Keratinocyte (primary cell): Measurements from ENCODE around the gene ABLIM1. TPM values are rescaled to one million over a fixed set of nuclear protein-coding genes. Genes with fewer than 3 reads are reported as not detected.

Experiments
- DNase-seq: peaks from one replicate; pipeline ENCODE4 v3.0.0-alpha.2; 2011; ENCODE audit warnings: low read depth, missing footprints, low spot score
- FAIRE-seq: peaks from 2 replicates; lab custom pipeline; 2011; peaks lifted over from hg19 to GRCh38; lab: Jason Lieb, UNC
- H2AFZ ChIP-seq: 2 replicates; pipeline ENCODE4 v1.6.0; 2012; ENCODE audit warnings: low read length, control low read depth, inconsistent platforms; ENCODE audit not compliant: control insufficient read depth
- H3K27ac ChIP-seq: 2 replicates; pipeline ENCODE4 v1.5.1; 2011; ENCODE audit warnings: low read length; ENCODE audit not compliant: control insufficient read depth, insufficient read depth
- H3K27me3 ChIP-seq: 3 replicates; pipeline ENCODE4 v1.6.0; 2011; ENCODE audit warnings: low read length; ENCODE audit not compliant: control insufficient read depth, insufficient read depth; ENCODE audit errors: extremely low read depth
- H3K36me3 ChIP-seq, 2 experiments: 2 replicates in 1 of 2; 3 replicates in 1 of 2; pipeline ENCODE4 v1.5.1; 2011; ENCODE audit warnings: low read length in 2 of 2, mild to moderate bottlenecking in 1 of 2; ENCODE audit not compliant: control insufficient read depth in 2 of 2, insufficient read depth in 2 of 2; ENCODE audit errors: extremely low read depth in 1 of 2
- H3K4me1 ChIP-seq: 3 replicates; pipeline ENCODE4 v1.5.1; 2011; ENCODE audit warnings: low read length; ENCODE audit not compliant: control insufficient read depth, insufficient read depth; ENCODE audit errors: extremely low read depth
- H3K4me2 ChIP-seq: 3 replicates; pipeline ENCODE4 v1.6.0; 2011; ENCODE audit warnings: low read depth, low read length; ENCODE audit not compliant: control insufficient read depth, insufficient read depth; ENCODE audit errors: extremely low read depth
- H3K4me3 ChIP-seq, 3 experiments: fragments of 200-600 bp in 1 of 3; sonication (generic) in 1 of 3; 2 replicates in 2 of 3; 3 replicates in 1 of 3; pipeline ENCODE4 v1.5.1; 2011 to 2016; ENCODE audit warnings: low read length in 3 of 3, mild to moderate bottlenecking in 3 of 3, control low read depth in 2 of 3, inconsistent platforms in 1 of 3, low read depth in 1 of 3, mixed read lengths in 1 of 3, mixed run types in 1 of 3, moderate library complexity in 1 of 3; ENCODE audit not compliant: control insufficient read depth in 2 of 3, insufficient read depth in 2 of 3; ENCODE audit errors: extremely low read depth in 1 of 3
- H3K79me2 ChIP-seq: 2 replicates; pipeline ENCODE4 v1.6.0; 2012; ENCODE audit warnings: low read length; ENCODE audit not compliant: control insufficient read depth, insufficient read depth
- H3K9ac ChIP-seq: 3 replicates; pipeline ENCODE4 v1.6.0; 2011; ENCODE audit warnings: low read length; ENCODE audit not compliant: control insufficient read depth, insufficient read depth; ENCODE audit errors: extremely low read depth
- H3K9me1 ChIP-seq: 3 replicates; pipeline ENCODE4 v1.6.0; 2011; ENCODE audit warnings: low read length; ENCODE audit not compliant: control insufficient read depth, insufficient read depth; ENCODE audit errors: extremely low read depth
- H3K9me3 ChIP-seq: 2 replicates; pipeline ENCODE4 v1.5.1; 2012; ENCODE audit warnings: low read depth, low read length; ENCODE audit not compliant: control insufficient read depth
- H4K20me1 ChIP-seq: 3 replicates; pipeline ENCODE4 v1.6.0; 2011; ENCODE audit warnings: low read length; ENCODE audit not compliant: control insufficient read depth, insufficient read depth; ENCODE audit errors: extremely low read depth
- CTCF ChIP-seq, 3 experiments: IDR thresholded peaks in 1 of 3; conservative IDR thresholded peaks in 1 of 3; optimal IDR thresholded peaks in 1 of 3; 2 replicates in 2 of 3; 3 replicates in 1 of 3; pipeline versions ENCODE3 to v1.5.1; 2011; ENCODE audit warnings: low read length in 3 of 3, mild to moderate bottlenecking in 3 of 3, moderate library complexity in 2 of 3, control low read depth in 1 of 3, inconsistent platforms in 1 of 3; ENCODE audit not compliant: insufficient read depth in 2 of 3; ENCODE audit errors: extremely low read depth in 1 of 3
- EZH2 ChIP-seq: IDR thresholded peaks from one replicate; pipeline ENCODE4 v1.6.1; 2012; ENCODE audit warnings: inconsistent platforms, mild to moderate bottlenecking, low read length, moderate library complexity
- dilution Hi-C: fragments of 300-500 bp; cut with MboI; formaldehyde crosslinking; loops from one replicate; pipeline ENCODE4 v1.7.0; 2020; ENCODE audit warnings: low sequenced_read_pairs; ENCODE audit not compliant: extremely low pct_ligation_motif_present
- polyA plus RNA-seq, 5 experiments: library from polyadenylated mRNA; depleted of rRNA in 3 of 5; stranded (reverse) in 3 of 5; stranded (forward) in 1 of 5; unstranded in 1 of 5; fragments of >200 nt; gene quantifications; 1 replicate in 1 of 5; 2 replicates in 3 of 5; 3 replicates in 1 of 5; pipeline versions ENCODE4 v1.2.1 to v1.2.3, GENCODE V29; 2011 to 2012; ENCODE audit warnings: missing spikeins in 2 of 5, low read depth in 1 of 5, low replicate concordance in 1 of 5

The ABLIM1 gene
- polyA plus RNA-seq, 1 donor (not counting 4 experiments of a cell fraction or from before 2014, with no cell fraction given) = 55.2 TPM

DNA sequence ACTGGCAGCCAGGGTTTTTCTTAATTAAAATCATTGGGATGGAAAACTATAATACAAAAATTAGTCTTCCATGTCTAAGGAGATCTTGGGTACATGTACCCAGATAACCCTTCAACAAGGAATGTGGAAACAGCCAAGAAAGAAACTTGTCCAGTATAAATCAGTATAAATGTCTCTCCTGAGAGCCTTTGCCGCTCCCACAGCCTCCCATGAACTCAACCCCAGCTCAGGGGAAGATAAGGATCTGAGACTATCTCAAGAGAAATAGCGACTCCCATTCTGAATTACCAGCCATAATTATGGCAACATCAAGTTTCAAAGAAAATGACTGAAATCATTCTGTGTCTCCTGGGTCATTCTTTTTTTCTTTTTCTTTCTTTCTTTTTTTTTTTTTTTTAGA, 221.1 kb downstream of the ABLIM1 start:
- FAIRE-seq (no peak), DNase-seq (no peak)
- Histone ChIP-seq H3K4me2 (no peak overlapping the region), H3K9ac (no peak overlapping the region), H3K9me1 (no peaks in the 10 kb centered on the region), H3K9me3 (no peaks in the 10 kb centered on the region), H4K20me1 (no peaks in the 10 kb centered on the region), H3K27me3 (no peaks in the 10 kb centered on the region), H3K4me1 (peaks cover 1% of the 10 kb centered on the region), H3K4me3 (no peak overlapping the region), H3K27ac (no peak overlapping the region), H3K36me3 (peaks cover 11 to 20% of the 10 kb centered on the region in 2 experiments), H2AFZ (no peak overlapping the region), H3K79me2 (no peaks in the 10 kb centered on the region)
- TF ChIP-seq CTCF (optimal IDR thresholded peaks at IDR 0.05 in 1 of 3, IDR thresholded peaks at IDR 0.05 in 1 of 3, conservative IDR thresholded peaks at IDR 0.05 in 1 of 3; ENCODE audit: extremely low read depth in 1 of 3, insufficient read depth in 2 of 3, low read length in 3 of 3) (no peak), EZH2 (no peak)
- dilution Hi-C loops = no loop called here

DNA sequence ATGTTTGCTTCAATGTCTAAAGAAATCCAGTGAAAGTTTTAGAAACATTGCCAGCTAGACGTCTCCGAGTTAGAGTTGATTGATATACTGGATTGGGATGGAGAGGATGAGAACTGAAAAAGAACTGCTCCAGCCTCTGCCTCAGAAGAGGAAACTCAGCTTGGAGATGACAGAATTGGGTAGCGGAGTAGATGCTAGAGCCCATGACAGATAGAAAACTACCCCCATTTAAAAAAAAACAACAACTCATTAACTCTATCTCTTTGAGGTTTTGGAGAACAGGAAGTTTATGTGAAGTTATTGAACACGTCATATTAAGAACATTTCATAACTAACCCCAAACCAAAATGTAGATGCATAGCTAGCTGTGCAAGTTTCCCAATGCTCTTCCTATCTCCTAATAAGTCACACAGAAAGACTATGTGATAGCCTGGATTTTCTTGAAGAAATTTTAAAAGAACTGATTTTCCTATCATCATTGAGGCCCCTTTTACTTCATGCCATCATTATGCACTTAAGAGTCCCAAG, 225.4 kb downstream of the ABLIM1 start:
- DNase-seq = no peak
- H3K4me2 ChIP-seq = no peak overlapping the region
- no peaks in the 10 kb centered on the region for H4K20me1 ChIP-seq
- FAIRE-seq = no peak
- no peak for TF ChIP-seq EZH2
- TF ChIP-seq CTCF (optimal IDR thresholded peaks at IDR 0.05 in 1 of 3, IDR thresholded peaks at IDR 0.05 in 1 of 3, conservative IDR thresholded peaks at IDR 0.05 in 1 of 3; ENCODE audit: extremely low read depth in 1 of 3, insufficient read depth in 2 of 3, low read length in 3 of 3) = no peak
- no peaks in the 10 kb centered on the region for H3K27me3 ChIP-seq
- H3K9me1 ChIP-seq = no peaks in the 10 kb centered on the region
- dilution Hi-C loops = no loop called here
- no peak overlapping the region for H3K9ac ChIP-seq
- H3K36me3 ChIP-seq = peaks cover 7 to 12% of the 10 kb centered on the region in 2 experiments
- H3K4me3 ChIP-seq = no peak overlapping the region
- no peaks in the 10 kb centered on the region for H3K79me2 ChIP-seq
- no peaks in the 10 kb centered on the region for H3K9me3 ChIP-seq
- peaks cover 16% of the 10 kb centered on the region for H3K4me1 ChIP-seq
- no peak overlapping the region for H3K27ac ChIP-seq
- no peak overlapping the region for H2AFZ ChIP-seq
